ENCODE measurements around the gene SLC22A3.

- TF ChIP-seq CTCF (IDR thresholded peaks at IDR 0.05) (no peak), EZH2 (IDR thresholded peaks at IDR 0.05; ENCODE audit: borderline replicate concordance, insufficient read depth, low read depth, low read length, poor library complexity, severe bottlenecking) (no peak)
Measured at GRCh38 chr6:160319246-160319645, 28.9 kb upstream of the SLC22A3 start.
